Hematopoietic multipotent progenitor cell (in vitro differentiated cells): ENCODE measurements around the gene HJV. TPM values are rescaled to one million over a fixed set of nuclear protein-coding genes. Genes with fewer than 3 reads are reported as not detected.
"Not testable (repeated sequence)": the region's sequence is repeated elsewhere in the genome, so short reads cannot be mapped to it uniquely, and the experiment has no call there.

Experiments used
- DNase-seq, 3 donors: peaks; one replicate each; pipeline ENCODE4 v3.0.0-alpha.2; 2011 to 2015; ENCODE audit warnings: low read depth in 2 of 3, low spot score in 2 of 3
- total RNA-seq: library from RNA; depleted of rRNA; stranded (reverse); fragments of >200 nt; gene quantifications from one replicate; pipeline ENCODE4 v1.2.3, GENCODE V29; 2012

HJV gene, protein sequence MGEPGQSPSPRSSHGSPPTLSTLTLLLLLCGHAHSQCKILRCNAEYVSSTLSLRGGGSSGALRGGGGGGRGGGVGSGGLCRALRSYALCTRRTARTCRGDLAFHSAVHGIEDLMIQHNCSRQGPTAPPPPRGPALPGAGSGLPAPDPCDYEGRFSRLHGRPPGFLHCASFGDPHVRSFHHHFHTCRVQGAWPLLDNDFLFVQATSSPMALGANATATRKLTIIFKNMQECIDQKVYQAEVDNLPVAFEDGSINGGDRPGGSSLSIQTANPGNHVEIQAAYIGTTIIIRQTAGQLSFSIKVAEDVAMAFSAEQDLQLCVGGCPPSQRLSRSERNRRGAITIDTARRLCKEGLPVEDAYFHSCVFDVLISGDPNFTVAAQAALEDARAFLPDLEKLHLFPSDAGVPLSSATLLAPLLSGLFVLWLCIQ
- total RNA-seq: not detected

DNA sequence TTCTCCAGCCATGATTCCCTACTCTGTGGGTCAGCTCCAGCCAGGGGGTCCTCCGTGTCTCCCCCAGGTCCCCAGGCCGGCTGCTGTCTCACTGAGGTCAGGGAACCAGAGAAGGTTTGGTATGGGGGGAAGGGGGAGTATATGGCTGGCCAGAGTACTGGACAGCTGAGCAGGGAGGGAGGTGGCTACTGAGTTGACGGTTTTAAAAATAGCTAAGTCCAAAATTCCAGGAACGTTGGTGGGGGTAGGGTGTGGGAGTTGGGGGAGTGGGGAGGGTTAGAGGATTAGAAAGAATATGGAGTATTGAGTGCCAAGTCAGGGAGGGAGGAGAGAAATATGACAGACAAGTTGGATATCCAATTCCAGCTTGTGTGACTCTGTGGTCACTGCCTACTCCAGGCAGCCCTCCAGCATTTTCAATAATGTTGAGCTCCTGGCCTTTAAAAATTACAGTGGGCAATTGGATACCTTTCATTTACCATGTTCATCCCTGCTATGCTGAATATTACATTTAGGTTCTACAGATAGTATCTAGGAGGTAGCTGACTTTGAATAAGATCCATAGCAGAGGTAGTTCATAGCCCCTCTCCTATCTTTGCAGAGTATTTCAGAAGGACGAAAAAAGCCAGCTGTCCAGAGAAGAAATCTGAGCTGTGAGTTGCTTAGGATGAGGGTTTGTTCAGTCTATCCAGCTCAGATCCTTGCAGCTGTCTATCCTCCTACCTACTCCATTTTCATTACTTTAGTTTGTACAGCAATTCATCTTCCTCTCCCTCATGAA is at the start of gene HJV:
Gene HJV (minus strand): TSS at position 114 of the 781 bp plus-strand sequence. CDS start 1,504 bp downstream, outside the sequence.
- DNase-seq: no peak

DNA sequence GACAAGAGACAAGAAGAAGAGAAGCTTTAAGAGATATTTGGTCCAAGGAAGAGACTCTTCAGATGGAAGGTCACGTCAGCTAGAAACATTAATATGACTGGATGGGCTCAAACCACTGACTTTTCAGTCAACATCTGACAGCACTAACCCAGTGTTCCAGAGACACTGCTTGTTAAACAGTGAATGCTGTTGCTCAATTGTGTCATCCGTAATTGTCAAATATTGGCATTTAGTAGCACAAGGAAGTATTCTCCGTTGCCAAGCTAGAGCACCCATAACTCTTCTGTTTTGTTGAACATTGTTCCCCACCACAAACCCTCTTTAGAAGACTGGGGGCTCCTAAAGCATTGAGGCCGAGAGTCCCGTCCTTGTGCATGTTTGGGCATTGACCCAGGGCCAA is 37.6 kb upstream of the HJV start:
- DNase-seq: not testable (repeated sequence)

DNA sequence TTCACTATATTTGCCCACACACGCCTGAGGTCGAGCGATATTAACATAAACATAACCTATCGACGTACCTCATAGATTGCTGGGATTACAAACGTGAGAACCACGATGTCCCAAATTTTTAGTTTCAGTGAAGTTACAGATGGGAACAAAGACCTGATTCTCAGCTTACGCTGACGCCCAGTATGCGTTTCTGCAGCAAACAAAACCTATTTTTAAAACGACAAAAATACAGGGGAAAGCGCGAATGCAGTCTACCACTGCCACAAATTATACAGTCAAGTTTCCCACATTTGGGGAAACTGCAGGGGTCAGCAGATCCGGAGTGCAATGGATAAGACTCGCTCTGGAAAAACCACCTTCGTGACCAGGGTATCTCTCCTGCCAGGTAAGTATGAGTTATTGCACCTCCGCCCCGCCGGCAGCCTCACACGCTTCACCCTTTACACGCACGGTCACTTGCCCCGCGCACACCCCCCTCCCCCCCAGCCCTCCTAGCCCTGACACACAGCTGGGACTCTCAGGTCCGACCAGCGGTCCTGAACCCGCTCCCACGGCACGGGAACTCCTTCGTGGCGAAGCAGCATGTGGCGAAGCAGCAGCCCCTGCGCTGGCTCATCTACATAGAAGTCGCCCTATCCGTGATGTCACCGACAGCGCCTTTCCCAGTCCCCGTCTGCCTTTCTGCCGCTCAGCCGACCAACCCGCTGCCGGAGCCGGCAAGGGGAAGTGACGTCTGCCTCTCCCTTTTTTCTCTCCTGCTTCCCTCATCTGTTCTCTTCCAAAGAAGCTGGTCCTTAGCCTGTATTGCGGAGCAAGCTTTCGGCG is 30.5 kb upstream of the HJV start:
- DNase-seq: peak; percentile 58 to 90 (median 80)

DNA sequence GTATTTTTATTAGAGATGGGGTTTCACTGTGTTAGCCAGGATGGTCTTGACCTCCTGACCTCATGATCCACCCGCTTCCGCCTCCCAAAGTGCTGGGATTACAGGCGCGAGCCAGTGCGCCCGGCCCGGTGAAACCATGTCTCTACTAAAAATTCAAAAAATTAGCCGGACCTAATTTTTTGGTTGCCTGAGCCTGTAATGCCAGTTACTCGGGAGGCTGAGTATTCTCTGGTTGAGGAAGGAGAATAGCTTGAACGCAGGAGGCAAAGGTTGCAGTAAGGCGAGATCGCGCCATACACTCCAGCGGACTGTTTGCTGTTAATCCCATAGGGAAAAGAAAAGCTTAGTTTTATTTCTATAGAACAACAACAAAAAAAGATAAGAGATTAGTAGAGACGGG is 29.9 kb upstream of the HJV start:
- DNase-seq: no peak

DNA sequence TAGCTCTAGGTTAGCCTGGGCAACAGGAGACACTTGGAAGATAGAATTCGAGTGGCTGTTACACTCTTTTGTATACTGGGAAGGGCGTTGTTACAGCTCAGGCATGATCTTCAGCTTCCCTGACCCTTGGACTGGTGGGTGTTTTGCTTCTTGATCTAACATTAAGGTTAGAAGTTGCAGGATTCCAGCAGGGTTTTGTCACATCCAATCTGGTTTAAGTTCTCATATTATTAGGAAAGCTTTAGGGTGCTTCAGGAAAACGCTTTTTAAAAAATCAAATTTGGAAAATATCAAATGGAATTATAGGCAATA is 29.1 kb upstream of the HJV start:
- not testable (repeated sequence) for DNase-seq

DNA sequence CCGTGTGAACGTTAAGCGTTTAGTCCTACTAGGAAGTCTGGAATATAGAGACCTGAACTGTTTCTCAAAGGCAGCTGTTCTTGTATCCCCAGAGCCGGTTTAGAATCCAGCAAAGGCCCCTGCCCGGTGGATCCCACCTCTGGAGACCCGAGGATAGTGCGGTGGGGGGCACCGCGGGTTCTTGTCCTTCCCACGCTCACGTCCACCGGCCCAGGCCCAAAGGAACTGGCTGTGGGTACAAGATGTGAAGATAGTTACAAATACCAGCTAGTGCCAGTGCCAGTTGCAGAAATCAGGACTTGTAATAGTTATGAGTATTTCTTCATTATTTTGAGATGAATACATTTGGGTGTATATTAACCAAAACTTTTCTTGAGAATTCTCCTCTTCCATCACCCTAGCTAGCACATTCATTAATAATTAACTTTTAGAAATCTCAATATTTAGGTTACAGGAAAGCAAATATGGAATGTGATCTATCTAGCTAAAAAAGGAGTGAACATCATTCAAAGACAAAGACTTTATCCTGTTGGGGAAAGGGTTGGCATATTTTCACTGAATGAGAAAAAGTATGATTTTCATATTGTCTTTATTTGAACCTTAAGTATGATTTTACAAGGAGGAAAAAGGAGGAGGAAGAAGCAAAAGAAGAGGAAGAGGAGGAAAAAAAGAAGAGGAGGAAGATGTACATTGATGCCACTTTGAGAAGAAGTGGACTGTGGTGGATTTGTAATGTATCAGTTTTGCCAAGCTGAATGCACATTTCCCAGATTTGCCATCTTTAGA is 28.5 kb upstream of the HJV start:
- not testable (repeated sequence) for DNase-seq

DNA sequence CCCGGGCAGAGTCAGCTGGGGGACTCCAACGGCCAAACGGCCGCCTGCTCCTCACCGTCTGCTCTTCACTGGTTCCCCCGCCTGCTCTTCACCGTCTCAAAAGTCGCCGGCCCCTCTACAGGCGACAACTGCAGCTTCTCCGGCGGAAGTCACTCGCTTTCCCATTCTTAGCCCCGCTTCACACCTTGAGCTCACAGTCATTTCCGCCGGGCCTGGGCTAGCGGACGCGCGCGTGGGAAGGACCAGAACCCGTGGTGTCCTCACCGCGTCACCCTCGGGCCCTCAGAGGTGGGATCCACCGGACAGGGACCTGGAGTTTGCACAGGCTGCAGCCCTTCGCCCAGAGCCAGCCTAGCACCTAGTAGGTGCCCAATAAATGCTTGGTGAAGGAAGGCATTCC is 27.9 kb upstream of the HJV start:
- no peak for DNase-seq

DNA sequence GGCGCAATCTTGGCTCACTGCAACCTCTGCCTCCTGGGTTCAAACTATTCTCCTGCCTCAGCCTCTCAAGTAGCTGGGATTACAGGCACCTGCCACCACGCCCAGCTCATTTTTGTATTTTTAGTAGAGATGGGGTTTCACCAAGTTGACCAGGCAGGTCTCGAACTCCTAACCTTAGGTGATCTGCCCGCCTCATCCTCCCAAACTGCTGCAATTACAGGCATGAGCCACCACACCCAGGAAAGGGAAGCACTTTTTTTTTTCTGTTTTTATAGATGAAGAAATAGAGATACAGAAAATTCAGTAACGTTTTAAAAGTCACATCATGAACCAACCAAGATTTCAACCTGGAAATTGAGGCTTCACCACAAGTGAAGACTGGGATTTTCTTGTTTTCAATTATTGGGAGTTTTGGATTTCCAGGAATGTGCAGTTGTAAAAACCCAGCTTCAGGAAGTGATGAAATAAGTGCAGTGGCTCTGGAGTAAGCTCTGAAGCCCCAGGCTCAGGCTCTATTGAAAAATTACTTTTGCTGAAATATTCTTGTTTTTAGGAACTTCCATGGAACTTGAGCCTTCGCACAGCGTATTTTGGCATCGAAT is 27.1 kb upstream of the HJV start:
- DNase-seq: not testable (repeated sequence)

DNA sequence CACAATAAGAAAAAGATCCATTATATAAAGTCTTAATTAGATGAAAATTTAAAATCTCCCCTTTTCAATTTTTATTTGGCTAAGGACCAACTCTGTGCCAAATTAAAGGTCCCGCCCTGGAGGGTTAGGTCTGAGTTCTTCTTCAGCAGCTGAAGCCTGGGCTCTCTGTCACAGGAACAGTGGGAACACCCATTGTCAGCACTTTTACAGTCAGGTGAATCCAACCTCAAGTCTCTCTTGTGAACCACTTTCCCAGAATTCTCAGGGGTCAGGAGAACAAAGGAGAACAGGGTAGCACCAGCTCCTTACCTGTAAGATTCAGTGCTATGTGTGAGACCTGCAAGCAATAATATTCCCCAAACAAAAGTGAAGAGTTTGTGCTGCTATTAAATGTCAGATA is 25.1 kb upstream of the HJV start:
- DNase-seq: no peak

DNA sequence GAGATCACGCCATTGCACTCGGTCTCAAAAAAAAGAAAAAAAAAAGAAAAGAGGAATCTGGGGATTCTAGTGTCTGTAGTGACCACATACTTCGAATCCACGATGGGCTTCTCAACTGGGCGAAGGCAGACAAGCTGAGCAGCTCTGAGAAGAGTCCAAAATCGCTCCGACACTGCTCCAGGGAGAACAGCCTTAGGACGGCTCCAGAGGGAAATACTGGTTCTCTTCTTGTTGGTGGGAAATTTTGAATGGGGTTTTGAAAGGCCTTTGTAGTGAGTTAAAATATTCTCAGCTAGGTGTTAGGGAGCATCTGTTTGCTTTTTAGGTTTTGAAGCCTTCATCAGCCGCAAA is 18.3 kb upstream of the HJV start:
- no peak for DNase-seq

DNA sequence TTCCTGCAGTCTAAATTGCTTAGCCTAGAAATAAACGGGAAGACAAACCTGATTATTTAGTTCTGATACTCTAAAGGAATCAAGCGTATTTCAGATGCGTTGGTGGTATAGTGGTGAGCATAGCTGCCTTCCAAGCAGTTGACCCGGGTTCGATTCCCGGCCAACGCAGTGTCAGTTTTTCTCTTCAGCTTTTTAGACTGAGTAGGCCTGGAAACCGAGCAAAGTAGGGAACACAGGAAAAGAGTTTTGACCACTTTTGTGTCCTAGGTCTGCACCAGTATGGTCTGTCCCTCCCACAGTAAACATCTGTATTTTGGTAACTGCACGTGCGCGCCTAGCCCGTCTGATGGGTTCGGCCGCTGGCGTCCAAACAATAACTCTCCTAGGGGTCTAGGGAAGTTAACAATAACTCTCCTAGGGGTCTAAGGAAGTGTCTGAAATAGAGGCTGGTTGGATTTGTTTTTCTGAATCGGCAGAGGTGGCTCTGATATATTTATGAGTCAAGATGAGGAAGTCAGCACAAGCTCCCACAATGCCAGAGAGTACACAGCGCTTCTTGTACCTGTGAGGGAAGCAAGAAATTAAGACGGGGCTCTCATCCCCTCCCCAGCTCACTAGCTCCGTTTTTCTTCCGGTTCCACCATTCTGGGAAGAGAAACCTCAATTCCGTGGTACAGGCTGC is 15.6 kb upstream of the HJV start:
- peak; percentile 67 to 92 (median 76) for DNase-seq

DNA sequence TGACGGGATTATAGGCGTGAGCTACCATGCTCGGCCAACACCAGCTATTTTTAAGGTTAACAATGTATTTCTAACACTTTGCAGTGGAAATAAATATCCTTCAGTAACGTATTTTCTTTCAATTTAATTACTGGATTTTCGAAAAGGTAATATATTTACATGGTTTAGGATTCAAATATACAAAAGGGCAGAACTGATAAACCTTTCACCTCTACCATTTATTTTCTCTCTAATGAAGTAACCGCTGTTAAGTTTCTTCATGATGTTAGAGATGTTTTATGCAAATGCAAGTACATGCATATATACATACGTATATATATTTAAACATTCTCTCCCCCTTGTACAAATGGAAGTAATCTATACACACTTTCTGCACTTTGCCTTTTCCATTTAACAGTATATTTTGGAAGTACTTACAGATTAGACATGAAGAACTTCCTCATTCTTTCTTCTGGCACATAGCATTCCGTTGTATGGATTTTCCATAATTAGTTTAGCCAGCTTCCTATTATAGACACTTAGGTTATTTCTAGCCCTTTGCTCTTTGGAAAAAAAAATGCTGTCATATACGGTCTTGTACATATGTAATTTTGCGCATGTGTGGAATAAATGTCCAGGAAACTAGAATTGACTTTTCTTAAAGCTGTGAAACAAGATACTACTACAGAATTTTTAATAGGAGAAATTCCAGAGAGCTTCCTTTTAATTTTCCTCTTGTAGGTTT is 14.9 kb upstream of the HJV start:
- DNase-seq: peak in 1 of 3 donors; percentile 33

DNA sequence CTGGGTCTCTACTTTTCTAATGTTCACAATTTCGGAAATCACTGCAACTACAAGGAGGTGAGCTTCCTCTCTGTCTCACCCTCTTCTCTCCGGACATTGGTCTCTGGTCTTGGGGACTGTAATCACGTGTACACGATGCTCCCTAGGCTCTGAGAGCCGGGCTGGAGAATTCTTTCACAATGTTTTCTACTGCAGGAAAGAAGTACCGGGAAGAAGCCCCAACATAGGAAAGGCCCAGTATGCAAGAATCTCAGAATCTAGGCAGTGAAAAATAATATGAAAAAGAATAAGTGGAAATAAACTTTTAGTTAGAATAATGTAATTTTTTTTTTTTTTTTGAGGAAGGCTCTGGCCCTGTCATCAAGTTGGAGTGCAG is 13.5 kb upstream of the HJV start:
- no peak for DNase-seq

DNA sequence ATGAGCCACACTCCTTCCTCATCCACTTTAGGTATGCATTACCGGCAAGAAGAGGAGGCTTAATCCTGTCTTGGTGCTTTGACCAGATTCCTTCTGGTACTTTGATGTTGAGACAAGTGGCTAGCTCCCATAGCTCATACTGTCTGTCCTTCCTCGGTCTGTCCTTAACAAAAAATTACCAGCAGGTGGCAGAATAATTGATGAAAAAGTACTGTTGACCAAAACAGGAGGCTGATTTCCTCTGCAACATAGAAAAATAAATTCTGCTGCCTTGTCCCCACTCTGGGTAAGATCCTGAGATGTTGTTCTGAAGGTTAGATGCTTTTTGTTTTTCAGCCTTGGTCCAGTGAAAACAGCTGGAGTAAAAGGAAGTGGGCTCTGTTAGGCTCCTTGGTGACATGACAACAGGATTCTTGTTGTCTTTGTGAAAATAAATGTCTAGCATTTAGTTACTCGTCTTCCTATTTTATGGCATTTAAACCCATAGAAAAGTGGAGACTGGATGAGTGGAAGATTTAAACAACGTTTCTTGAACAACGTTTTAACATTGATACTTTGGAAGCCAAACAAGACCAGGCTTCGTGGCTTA is 11.2 kb upstream of the HJV start:
- peak in 2 of 3 donors; percentile 40 to 64 for DNase-seq

DNA sequence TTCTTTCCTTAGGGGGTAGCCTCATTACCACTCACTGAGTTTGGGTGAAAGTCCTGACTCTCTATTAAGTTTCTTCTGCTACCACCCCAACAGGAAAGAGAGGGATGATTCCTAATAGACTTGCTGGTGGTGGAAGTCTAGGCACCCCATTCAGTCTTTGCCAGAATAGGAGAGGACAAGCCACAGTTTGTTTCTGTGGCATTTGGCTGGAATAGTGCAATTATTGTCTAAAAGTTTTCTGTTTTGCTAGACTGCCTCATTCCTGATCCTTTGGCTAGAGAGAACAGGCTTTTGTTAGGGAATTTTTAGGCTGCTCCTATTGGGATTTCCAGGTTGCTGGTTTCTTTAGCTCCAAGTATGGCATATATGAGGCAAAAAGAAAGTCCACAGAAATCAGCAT is 9.9 kb upstream of the HJV start:
- DNase-seq: no peak

DNA sequence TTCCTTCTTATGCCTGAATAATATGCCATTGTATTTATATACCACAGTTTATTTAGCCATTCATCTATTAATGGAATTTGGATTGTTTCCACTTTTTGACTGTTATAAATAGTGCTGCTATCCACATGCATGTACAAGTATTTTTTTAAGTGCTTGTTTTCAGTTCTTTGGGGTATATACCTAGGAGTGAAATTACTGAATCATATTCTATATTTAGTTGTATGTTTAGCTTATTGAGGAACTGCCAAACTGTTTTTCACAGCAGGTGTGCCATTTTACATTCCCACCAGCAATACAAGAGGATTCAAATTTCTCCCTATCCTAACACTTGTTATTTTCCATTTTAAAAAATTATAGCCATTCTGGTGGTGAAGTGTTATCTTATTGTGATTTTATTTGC is 7.6 kb upstream of the HJV start:
- DNase-seq: no peak

DNA sequence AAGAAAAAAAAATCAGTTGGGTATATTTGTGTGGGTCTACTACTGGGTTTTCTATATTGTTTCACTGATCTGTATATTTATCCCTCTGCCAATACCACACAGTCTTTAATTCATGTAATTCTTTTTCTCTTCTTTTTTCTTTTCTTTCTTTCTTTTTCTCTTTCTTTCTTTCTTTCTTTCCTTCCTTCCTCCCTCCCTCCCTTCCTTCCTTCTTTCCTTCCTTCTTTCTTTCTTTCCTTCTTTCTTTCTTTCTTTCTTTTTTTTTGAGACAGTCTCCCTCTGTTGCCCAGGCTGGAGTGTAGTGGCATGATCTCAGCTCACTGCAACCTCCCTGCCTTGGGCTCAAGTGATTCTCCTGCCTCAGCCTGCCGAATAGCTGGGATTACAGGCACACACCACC is 5.1 kb upstream of the HJV start:
- not testable (repeated sequence) for DNase-seq

DNA sequence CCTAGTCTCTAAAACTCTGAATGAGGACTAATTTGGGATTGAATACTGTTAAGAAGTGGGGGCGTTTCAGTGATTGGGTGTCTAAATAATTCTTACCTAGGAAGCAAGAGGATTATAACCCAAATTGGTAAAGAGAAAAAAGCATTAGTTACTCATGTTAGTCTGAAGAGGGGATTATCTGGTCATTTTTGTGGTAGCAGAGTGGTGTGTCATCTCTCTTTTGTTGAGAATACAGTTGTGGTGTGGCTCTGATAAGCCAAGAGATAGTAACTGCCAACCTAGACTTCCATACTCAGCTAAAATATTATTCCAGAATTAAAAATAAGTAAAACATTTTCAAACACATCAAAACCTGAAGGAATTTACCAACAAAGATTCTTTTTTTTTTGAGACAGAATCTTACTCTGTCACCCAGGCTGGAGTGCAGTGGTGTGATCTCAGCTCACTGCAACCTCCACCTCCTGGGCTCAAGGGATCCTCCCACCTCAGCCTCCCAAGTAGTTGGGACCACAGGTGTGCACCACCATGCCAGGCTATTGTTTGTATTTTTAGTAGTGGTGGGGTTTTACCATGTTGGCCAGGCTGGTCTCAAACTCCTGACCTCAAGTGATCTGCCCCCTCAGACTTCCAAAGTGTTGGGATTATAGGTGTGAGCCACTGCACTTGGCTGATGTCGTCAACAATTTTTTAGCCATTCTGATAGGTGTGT is 4.4 kb upstream of the HJV start:
- not testable (repeated sequence) for DNase-seq
